Esophagus squamous epithelium (tissue), 4 donors: Measurements from ENCODE around the gene NMUR1.

ENCODE experiments used
- CTCF ChIP-seq, 6 experiments: fragments of 450-650 bp in 4 of 6; fragments of 200-600 bp in 2 of 6; sonication (generic) in 2 of 6; IDR thresholded peaks; one replicate each; pipeline ENCODE4 v1.5.1; 2016 to 2019; ENCODE audit warnings: antibody characterized with exemption in 6 of 6, mild to moderate bottlenecking in 4 of 6, moderate library complexity in 4 of 6
- POLR2A ChIP-seq, 4 donors: fragments of 450-650 bp; IDR thresholded peaks; one replicate each; pipeline ENCODE4 v1.6.1; 2017; ENCODE audit warnings: antibody characterized with exemption in 4 of 4, mild to moderate bottlenecking in 4 of 4, moderate library complexity in 3 of 4

GRCh38 chr2:231514951-231515297, 15.3 kb downstream of the NMUR1 start:
- TF ChIP-seq CTCF (IDR thresholded peaks at IDR 0.05) (no peak), POLR2A (IDR thresholded peaks at IDR 0.05) (no peak)
